GM06990 (cell line): Measurements from ENCODE around the gene DNAI2.

Experiments used
- DNase-seq: peaks from one replicate; pipeline ENCODE4 v3.0.0-alpha.2; 2011; ENCODE audit not compliant: insufficient read length; ENCODE audit errors: extremely low read depth
- H3K27me3 ChIP-seq: replicated peaks from 2 replicates; pipeline ENCODE4 v1.6.0; 2011; ENCODE audit warnings: low read length; ENCODE audit not compliant: control insufficient read depth, insufficient read depth
- H3K36me3 ChIP-seq: 2 replicates; pipeline ENCODE4 v1.5.1; 2011; ENCODE audit warnings: low read length; ENCODE audit not compliant: control insufficient read depth, insufficient read depth
- H3K4me3 ChIP-seq: replicated peaks from 2 replicates; pipeline ENCODE4 v1.5.1; 2011; ENCODE audit warnings: low read depth, mild to moderate bottlenecking, control low read depth, low read length
- TF ChIP-seq, protein P1 (sequence below): IDR thresholded peaks from 2 replicates; pipeline ENCODE4 v1.5.1; 2011; ENCODE audit warnings: low read length, control low read depth, mild to moderate bottlenecking, inconsistent platforms; ENCODE audit not compliant: insufficient read depth, poor library complexity, severe bottlenecking

The DNAI2 gene

DNA sequence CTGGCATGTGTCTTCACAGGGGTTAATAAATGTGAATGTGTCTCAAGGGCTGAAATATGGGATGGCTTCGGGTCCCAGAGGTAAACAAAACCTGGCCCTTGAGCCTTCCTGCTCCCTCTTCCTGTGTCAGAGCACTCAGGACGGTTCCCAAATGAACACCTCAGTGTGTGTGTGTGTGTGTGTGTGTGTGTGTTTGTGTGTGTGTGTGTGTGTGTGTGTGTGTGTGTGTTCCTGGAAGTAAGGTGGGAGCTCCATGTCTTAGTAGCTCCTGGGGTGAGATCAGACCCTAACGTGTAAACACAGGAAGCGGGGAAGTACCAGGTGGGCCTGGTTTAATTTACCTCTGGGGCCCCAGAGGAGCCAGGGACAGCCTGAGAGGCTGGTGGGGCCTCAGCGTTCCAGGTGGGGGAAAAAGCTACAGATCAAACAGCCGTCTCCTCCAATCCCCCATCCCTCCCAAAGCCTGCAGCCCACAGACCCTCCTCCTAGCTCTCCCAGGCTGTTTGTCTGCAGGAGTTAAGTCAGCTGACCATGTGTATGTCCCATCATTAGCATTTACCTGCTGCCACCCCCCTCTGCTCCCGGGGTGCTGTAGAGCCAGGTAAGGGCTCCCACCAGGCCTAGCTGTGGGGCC is 58.1 kb downstream of the DNAI2 start:
- H3K27me3 ChIP-seq, result no peaks in the 10 kb centered on the region; the same call in 1 of the 2 replicates
- TF ChIP-seq, protein P1, sequence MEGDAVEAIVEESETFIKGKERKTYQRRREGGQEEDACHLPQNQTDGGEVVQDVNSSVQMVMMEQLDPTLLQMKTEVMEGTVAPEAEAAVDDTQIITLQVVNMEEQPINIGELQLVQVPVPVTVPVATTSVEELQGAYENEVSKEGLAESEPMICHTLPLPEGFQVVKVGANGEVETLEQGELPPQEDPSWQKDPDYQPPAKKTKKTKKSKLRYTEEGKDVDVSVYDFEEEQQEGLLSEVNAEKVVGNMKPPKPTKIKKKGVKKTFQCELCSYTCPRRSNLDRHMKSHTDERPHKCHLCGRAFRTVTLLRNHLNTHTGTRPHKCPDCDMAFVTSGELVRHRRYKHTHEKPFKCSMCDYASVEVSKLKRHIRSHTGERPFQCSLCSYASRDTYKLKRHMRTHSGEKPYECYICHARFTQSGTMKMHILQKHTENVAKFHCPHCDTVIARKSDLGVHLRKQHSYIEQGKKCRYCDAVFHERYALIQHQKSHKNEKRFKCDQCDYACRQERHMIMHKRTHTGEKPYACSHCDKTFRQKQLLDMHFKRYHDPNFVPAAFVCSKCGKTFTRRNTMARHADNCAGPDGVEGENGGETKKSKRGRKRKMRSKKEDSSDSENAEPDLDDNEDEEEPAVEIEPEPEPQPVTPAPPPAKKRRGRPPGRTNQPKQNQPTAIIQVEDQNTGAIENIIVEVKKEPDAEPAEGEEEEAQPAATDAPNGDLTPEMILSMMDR, result no peak
- DNase-seq, result no peak
- H3K4me3 ChIP-seq, result no peak overlapping the region
- no peaks in the 10 kb centered on the region for H3K36me3 ChIP-seq

DNA sequence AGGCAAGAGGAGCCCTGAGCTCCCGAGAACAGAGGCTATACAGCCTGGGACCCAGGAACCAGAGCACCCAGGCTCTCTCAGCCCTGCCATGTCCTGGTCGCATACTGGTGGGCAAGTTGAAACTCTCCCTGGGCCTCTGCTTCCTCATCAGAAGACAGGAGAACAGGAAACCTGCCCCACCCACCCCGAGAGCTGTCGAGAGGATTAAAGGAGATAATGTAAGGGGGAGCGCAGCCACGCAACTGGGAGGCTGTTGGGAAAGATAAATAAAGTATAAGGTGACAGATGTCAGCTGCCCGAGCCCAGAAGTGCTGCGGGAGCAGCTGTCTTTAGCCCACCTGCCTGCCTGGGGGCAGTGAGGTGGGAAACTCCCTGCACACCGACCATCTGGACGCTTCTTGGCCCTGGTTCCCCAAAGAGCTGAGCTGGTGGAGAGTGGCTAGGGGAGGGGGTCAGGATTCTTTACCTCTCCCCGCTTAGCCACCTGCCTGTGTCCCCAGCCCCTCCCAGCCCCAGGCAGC is 58.8 kb downstream of the DNAI2 start:
- DNase-seq, result no peak
- Histone ChIP-seq H3K4me3 (no peak overlapping the region), H3K36me3 (no peaks in the 10 kb centered on the region), H3K27me3 (no peaks in the 10 kb centered on the region; the same call in 1 of the 2 replicates)
- TF ChIP-seq, protein P1, result no peak

DNA sequence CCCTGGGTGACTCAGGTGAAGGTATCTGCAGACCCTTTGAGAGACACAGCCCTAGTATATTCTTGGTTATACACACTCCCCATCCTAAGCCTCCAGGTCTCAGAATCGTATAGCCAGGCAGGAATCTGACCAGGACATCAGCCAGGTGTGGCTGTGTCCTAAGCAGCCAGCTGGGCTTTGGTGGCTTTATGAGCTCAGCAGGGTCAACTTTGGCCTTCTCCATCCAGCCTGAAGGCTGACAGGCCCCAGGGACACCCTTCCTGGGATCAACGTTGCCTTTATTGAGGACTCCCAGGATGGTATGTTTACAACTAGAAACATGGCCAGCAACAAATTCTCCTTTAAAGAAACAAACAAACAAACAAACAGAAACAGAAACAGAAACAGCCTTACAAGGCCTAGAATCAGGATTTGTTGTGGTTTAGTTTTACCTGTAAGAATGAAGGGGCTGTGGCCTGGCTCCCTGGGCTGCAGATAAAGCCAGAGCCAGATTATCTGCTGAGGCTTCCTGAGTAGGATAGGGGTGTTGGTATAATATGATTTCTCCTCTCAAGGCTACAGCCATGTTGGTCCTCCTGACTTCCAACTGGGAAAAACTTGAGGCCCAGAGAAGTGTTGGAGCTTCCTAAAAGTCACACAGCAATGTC is 60.5 kb downstream of the DNAI2 start:
- H3K27me3 ChIP-seq, result no peaks in the 10 kb centered on the region; the same call in 1 of the 2 replicates
- no peak for DNase-seq
- TF ChIP-seq, protein P1, result no peak
- H3K36me3 ChIP-seq, result no peaks in the 10 kb centered on the region
- no peak overlapping the region for H3K4me3 ChIP-seq

DNA sequence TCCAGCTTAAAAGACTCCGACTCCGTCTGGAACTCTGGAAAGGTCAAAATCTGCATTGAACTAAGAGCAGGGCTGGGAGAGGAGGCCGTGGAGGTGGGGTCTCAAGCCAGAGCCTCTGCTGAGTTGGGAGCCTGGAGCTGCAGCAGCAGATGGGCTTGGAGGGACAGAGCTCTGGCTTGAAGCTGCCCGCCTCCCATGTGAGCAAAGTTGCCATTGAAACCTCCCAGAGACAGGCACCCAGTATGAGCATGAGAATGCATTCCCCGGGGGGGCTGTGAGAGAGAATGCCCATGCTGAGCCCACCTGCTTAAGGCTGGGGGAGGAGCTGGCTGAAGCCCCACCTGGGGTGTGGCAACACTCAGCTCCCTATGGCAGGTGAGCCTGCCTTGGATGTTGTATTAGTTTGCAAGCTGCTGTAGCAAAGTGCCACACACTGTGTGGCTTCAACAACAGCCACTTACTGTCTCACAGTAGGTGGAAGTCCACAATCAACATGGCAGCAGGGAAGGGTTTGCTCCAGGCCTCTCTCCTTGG is 61.6 kb downstream of the DNAI2 start:
- Histone ChIP-seq H3K27me3 (no peaks in the 10 kb centered on the region; the same call in 1 of the 2 replicates), H3K4me3 (no peak overlapping the region), H3K36me3 (no peaks in the 10 kb centered on the region)
- TF ChIP-seq, protein P1, result no peak
- no peak for DNase-seq

DNA sequence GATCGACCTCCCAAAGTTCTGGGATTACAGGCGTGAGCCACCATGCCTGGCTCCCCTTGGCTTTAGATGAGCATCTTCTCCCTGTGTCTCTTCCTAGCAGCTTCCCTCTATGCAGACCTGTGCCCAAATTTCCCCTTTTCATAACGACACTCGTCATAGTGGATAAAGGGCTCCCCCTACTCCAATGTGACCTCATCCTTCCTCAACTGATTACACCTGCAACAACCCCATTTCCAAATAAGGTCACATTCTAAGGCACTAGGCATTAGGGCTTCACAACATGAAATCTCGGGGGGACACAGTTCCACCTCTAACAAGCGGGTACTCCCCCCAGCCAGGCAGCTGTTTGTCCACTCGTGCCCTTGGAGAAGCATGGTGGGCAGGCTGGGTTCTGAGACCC is 62.3 kb downstream of the DNAI2 start:
- Histone ChIP-seq H3K36me3 (no peaks in the 10 kb centered on the region), H3K4me3 (no peak overlapping the region), H3K27me3 (no peaks in the 10 kb centered on the region; the same call in 1 of the 2 replicates)
- no peak for DNase-seq
- TF ChIP-seq, protein P1, result no peak
